ENCODE results near the gene FGF7.

- no peak for TF ChIP-seq CTCF (IDR thresholded peaks at IDR 0.05 in 8 of 11, conservative IDR thresholded peaks at IDR 0.05 in 3 of 11)
- no peak for TF ChIP-seq POLR2A (IDR thresholded peaks at IDR 0.05)
Observed at GRCh38 chr15:49466119-49466518, 43.1 kb downstream of the FGF7 start.
